Spleen (tissue), 11 donors: Measurements from ENCODE around the gene PBOV1. TPM values are rescaled to one million over a fixed set of nuclear protein-coding genes. Genes with fewer than 3 reads are reported as not detected.

Experiments used
- DNase-seq: peaks from one replicate; pipeline ENCODE4 v3.0.0-alpha.2; 2020
- H3K27ac ChIP-seq, 8 donors: fragments of 200-600 bp; sonication (generic) in 7 of 8; 1 replicate in 4 of 8; 2 replicates in 4 of 8; pipeline versions ENCODE4 v1.5.0 to v1.8.0; 2016 to 2021; ENCODE audit warnings: inconsistent platforms in 4 of 8, mild to moderate bottlenecking in 4 of 8, moderate library complexity in 1 of 8
- H3K27me3 ChIP-seq, 7 donors: fragments of 200-600 bp; sonication (generic) in 6 of 7; replicated peaks in 1 of 7; 1 replicate in 4 of 7; 2 replicates in 3 of 7; pipeline versions ENCODE4 v1.5.0 to v1.8.0; 2016 to 2021; ENCODE audit warnings: inconsistent platforms in 3 of 7, mild to moderate bottlenecking in 1 of 7
- H3K36me3 ChIP-seq, 6 donors: fragments of 200-600 bp; sonication (generic) in 5 of 6; 1 replicate in 4 of 6; 2 replicates in 2 of 6; pipeline versions ENCODE4 v1.5.0 to v1.8.0; 2016 to 2021; ENCODE audit warnings: inconsistent platforms in 2 of 6
- H3K4me1 ChIP-seq, 6 donors: fragments of 200-600 bp; sonication (generic) in 5 of 6; 1 replicate in 3 of 6; 2 replicates in 3 of 6; pipeline versions ENCODE4 v1.5.0 to v1.8.0; 2016 to 2021; ENCODE audit warnings: inconsistent platforms in 3 of 6
- H3K4me3 ChIP-seq, 8 donors: fragments of 200-600 bp; sonication (generic) in 7 of 8; 1 replicate in 4 of 8; 2 replicates in 4 of 8; pipeline versions ENCODE4 v1.5.0 to v1.8.0; 2016 to 2021; ENCODE audit warnings: inconsistent platforms in 4 of 8, mild to moderate bottlenecking in 4 of 8, moderate library complexity in 2 of 8
- H3K9me3 ChIP-seq, 8 donors: fragments of 200-600 bp; sonication (generic) in 7 of 8; 1 replicate in 4 of 8; 2 replicates in 4 of 8; pipeline versions ENCODE4 v1.5.0 to v1.8.0; 2016 to 2021; ENCODE audit warnings: inconsistent platforms in 4 of 8
- POLR2A ChIP-seq, 3 donors: fragments of 450-650 bp; IDR thresholded peaks; one replicate each; pipeline ENCODE4 v1.5.1; 2017; ENCODE audit warnings: antibody characterized with exemption in 3 of 3, mild to moderate bottlenecking in 1 of 3
- POLR2AphosphoS5 ChIP-seq, 3 donors: sonication (generic); formaldehyde crosslinking; IDR thresholded peaks; one replicate each; pipeline ENCODE4 v1.5.1; 2017; ENCODE audit warnings: antibody characterized with exemption in 3 of 3
- WGBS, 5 donors: extraction: QIAGEN DNeasy Blood & Tissue Kit in 3 of 5; methylation state at CpG; one replicate each; pipeline versions ENCODE4 v1.1.5 to v1.1.7; 2013 to 2018; 5-methylcytosine and 5-hydroxymethylcytosine counted together
- intact Hi-C: fragments of 100-400 bp; cut with DNase I; formaldehyde crosslinking; loops from one replicate; pipeline ENCODE4 v1.15.0; 2023; ENCODE audit warnings: low total_unique reads
- polyA plus RNA-seq, 3 donors: library from polyadenylated mRNA; stranded (reverse); fragments of 200-250 nt; gene quantifications; one replicate each; pipeline ENCODE4 v1.2.1, GENCODE V29; 2013
- total RNA-seq, 7 donors: library from RNA; depleted of rRNA in 3 of 7; stranded (reverse); fragments of >200 nt in 3 of 7; fragmentation: NEBNext Ultra II Directional in 4 of 7; extraction: Animal tissue kit (Norgen Biotek cat#: 25700) in 4 of 7; gene quantifications; one replicate each; pipeline versions ENCODE4 v1.1.0 to v1.2.1, GENCODE V29; 2016 to 2021
- TF ChIP-seq, protein P1 (sequence below), 11 experiments: fragments of 200-600 bp in 7 of 11; fragments of 450-650 bp in 4 of 11; sonication (generic) in 4 of 11; IDR thresholded peaks in 8 of 11; conservative IDR thresholded peaks in 3 of 11; 1 replicate in 7 of 11; 2 replicates in 4 of 11; pipeline versions ENCODE4 v1.4.0 to v1.8.0; 2016 to 2021; ENCODE audit warnings: antibody characterized with exemption in 11 of 11, inconsistent platforms in 4 of 11, mild to moderate bottlenecking in 1 of 11
- donor health status: healthy with polysubstance abuse.
- donor health status: DM: no; HTN: no; CAD: no; lungs with moderate emphysema.
- donor health status: DM: no; HTN: no; CAD: no.
- donor health status: Bipolar disorder and iron deficiency.
- donor health status: healthy.
- donor health status: DM: no; HTN: no; CAD: no.
- donor health status: DM: yes; HTN: yes; CAD: no.

Gene PBOV1
- total and polyA plus RNA-seq, 10 donors, result not detected

DNA sequence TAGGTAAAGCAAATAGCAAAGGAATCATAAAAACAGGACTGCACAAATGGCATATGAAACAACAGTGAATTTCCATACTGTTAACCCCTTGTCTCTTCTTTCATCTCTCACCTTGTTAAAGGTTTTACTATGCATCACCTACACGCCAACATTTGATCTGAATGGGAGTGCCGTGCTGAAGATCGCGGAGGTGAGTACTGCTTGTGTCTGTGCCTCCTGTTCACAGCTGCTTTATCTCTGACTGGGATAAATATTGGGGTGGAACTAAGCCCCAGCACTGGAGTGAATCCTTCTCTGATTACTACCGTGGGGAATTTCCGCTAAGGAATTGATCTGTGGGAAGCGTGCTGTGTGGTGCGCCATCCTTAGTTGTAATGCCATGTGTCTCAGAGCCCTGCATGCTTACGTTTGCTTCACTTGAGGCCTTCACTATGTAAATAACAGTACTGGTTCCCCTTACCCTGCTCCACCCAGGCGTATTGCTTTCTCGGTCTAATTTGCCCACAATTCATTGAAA, 11.4 kb upstream of the PBOV1 start:
- WGBS, 5 donors, result 91 to 94% (median 93%) methylated on average over 11 of the region's 11 CpGs
- Histone ChIP-seq H3K4me3 (no peak overlapping the region), H3K4me1 (no peaks in the 10 kb centered on the region), H3K27ac (no peak overlapping the region), H3K27me3 (peaks cover 0 to 13% (median 0%) of the 10 kb centered on the region in 7 donors), H3K9me3 (no peaks in the 10 kb centered on the region), H3K36me3 (no peaks in the 10 kb centered on the region)
- intact Hi-C loops, result no loop called here
- DNase-seq, result no peak
- TF ChIP-seq, protein P1, sequence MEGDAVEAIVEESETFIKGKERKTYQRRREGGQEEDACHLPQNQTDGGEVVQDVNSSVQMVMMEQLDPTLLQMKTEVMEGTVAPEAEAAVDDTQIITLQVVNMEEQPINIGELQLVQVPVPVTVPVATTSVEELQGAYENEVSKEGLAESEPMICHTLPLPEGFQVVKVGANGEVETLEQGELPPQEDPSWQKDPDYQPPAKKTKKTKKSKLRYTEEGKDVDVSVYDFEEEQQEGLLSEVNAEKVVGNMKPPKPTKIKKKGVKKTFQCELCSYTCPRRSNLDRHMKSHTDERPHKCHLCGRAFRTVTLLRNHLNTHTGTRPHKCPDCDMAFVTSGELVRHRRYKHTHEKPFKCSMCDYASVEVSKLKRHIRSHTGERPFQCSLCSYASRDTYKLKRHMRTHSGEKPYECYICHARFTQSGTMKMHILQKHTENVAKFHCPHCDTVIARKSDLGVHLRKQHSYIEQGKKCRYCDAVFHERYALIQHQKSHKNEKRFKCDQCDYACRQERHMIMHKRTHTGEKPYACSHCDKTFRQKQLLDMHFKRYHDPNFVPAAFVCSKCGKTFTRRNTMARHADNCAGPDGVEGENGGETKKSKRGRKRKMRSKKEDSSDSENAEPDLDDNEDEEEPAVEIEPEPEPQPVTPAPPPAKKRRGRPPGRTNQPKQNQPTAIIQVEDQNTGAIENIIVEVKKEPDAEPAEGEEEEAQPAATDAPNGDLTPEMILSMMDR (IDR thresholded peaks at IDR 0.05 in 8 of 11, conservative IDR thresholded peaks at IDR 0.05 in 3 of 11), result no peak
- TF ChIP-seq POLR2AphosphoS5 (IDR thresholded peaks at IDR 0.05) (no peak), POLR2A (IDR thresholded peaks at IDR 0.05) (no peak)

DNA sequence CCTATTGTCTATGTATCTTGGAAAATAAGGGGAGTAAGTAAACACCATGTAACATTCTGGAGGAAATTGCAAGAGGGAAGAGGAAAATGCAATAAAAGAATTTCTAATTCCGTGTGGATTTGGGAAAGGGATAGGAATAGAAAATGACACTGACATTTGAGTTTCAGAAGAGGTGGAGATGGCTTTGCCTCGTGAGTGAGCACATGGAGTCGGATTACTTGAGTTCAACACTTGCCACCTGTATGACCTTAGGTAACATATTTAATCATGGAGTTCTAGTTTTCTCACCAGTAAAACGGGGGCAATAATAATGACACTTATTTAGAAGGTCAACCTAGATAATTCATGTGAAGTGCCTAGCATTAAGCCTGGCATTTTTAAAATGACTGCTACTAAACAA, 10.8 kb upstream of the PBOV1 start:
- TF ChIP-seq, protein P1 (IDR thresholded peaks at IDR 0.05 in 8 of 11, conservative IDR thresholded peaks at IDR 0.05 in 3 of 11), result no peak
- TF ChIP-seq POLR2A (IDR thresholded peaks at IDR 0.05), result no peak
- TF ChIP-seq POLR2AphosphoS5 (IDR thresholded peaks at IDR 0.05), result no peak
- H3K4me1 ChIP-seq, result no peaks in the 10 kb centered on the region
- H3K36me3 ChIP-seq, result no peaks in the 10 kb centered on the region
- no peak for DNase-seq
- H3K9me3 ChIP-seq, result no peaks in the 10 kb centered on the region
- H3K27ac ChIP-seq, result no peak overlapping the region
- intact Hi-C loops, result no loop called here
- 65 to 81% (median 71%) methylated on average over 4 of the region's 4 CpGs for WGBS, 5 donors
- H3K4me3 ChIP-seq, result no peak overlapping the region
- peaks cover 0 to 12% (median 0%) of the 10 kb centered on the region in 7 donors for H3K27me3 ChIP-seq

DNA sequence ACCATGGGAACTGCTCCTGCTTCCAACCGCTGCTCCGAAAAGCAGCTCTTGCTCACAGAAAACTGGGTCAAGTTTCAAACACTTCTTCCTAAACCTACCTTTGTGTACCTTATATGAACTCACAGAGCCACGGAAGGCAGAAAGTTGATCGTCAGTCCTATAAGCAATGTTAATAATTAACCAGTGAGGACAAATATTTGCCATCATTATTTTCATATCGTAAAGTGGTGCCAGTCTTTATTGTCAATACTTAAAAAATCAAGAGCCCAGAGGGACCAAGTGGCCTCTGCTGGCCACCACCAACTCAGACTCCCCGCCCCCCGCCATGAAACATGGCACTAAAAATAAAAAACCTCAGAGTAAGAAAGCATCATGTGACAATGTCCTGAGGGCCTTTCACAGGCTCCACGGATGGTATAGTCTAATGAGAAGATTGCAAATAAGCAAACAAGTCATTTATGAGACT, 9.1 kb upstream of the PBOV1 start:
- Histone ChIP-seq H3K36me3 (no peaks in the 10 kb centered on the region), H3K27ac (no peak overlapping the region), H3K4me1 (no peaks in the 10 kb centered on the region), H3K4me3 (no peak overlapping the region), H3K9me3 (no peaks in the 10 kb centered on the region), H3K27me3 (peaks cover 0 to 3% (median 0%) of the 10 kb centered on the region in 7 donors)
- 85 to 96% (median 90%) methylated on average over 8 of the region's 8 CpGs for WGBS, 5 donors
- TF ChIP-seq POLR2A (IDR thresholded peaks at IDR 0.05) (no peak), POLR2AphosphoS5 (IDR thresholded peaks at IDR 0.05) (no peak)
- TF ChIP-seq, protein P1 (IDR thresholded peaks at IDR 0.05 in 8 of 11, conservative IDR thresholded peaks at IDR 0.05 in 3 of 11), result no peak
- no peak for DNase-seq
- intact Hi-C loops, result no loop called here

DNA sequence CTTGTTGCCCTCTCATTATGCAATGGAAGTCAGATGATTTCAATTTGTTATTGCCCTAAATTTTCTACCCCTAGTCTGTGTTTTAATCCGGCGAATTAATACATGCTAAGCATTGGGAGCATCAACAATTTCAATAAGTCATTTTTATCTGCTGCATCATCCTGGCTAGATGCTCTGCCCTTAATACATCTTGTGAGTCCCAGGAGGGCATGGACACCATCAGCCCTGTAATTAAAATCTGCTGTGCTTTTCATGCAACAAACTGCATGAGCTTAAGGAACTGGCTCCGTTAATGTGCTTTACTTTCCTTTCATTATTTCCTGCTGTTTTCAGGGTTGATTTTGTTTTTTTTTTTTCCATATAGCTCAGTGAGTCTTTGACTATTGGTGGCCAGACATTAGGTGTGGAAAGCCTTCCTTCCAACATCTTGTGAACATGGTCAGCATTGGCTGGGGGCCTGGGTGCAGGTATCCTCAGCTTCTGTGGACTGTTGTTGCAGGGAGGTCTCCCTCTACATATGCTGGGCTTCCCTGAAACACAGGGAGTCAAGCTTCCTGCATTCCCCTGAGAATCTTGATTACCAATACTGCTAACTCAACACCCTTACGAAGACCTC, 8.5 kb upstream of the PBOV1 start:
- H3K36me3 ChIP-seq, result no peaks in the 10 kb centered on the region
- H3K4me1 ChIP-seq, result no peaks in the 10 kb centered on the region
- intact Hi-C loops, result no loop called here
- H3K27me3 ChIP-seq, result peaks cover 0 to 3% (median 0%) of the 10 kb centered on the region in 7 donors
- TF ChIP-seq POLR2A (IDR thresholded peaks at IDR 0.05), result no peak
- TF ChIP-seq POLR2AphosphoS5 (IDR thresholded peaks at IDR 0.05), result no peak
- TF ChIP-seq, protein P1 (IDR thresholded peaks at IDR 0.05 in 8 of 11, conservative IDR thresholded peaks at IDR 0.05 in 3 of 11), result no peak
- DNase-seq, result no peak
- WGBS, 5 donors, result 83 to 92% (median 90%) methylated on average over 4 of the region's 4 CpGs
- H3K9me3 ChIP-seq, result no peaks in the 10 kb centered on the region
- H3K4me3 ChIP-seq, result no peak overlapping the region
- no peak overlapping the region for H3K27ac ChIP-seq
